ENCODE measurements around the gene ZNF106.

The ZNF106 gene

DNA sequence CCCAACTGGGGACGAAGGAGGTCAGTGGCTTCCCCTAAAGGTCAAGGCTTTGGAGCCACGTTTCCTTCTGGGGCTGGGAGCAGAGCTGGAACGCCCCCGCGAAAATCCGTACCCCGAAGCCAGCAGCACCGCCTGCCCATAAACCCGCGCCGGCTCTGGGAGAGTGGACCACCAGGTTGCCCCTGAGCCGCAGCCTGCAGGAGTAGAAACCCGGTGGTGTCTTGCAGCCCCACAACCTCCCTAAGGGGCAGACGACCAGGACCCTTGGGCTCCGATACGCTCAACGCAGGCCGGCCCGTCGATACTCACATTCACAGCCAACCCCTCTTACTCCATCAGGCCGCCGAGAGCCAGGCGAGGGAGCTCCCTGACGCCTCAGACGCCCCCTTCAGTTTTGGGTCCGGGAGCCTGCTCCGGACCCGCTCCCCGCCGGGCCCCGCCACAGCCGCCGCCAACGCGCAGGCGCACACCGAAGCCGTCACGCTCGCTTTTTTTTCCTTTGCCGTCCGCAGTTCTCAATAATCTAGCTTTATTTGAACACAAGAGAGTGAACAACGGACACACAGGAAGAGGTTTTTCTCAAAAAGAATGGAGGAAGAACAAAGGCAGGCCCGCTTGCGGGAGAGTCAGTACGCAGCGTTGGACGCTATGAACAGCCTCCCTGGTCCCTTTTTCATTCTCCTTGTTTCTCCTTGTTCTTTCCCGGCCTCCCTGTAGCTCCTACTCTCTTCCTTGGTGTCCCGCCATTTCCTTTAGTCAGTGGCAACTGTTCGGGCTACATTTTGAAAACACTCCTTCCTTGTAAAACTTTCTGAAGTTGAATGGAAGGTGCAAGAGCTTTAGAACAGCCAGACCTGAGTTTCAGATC, at the start of gene ZNF106:
TSS of gene ZNF106 (minus strand) at position 471 of the 868 bp plus-strand sequence. CDS start 18,852 bp downstream, outside the sequence.
- peak; percentile 53 to 92 for DNase-seq (ENCODE audit: low read depth in 1 of 2, low spot score in 1 of 2)
- TF ChIP-seq JUND (IDR thresholded peaks at IDR 0.05; ENCODE audit: low read depth), result no peak
- in situ Hi-C loops (cut with HindIII; ENCODE audit: low pct_unique_long_range_greater_than_20kb, low sequenced_read_pairs), result no loop called here

- no peak for TF ChIP-seq JUND (IDR thresholded peaks at IDR 0.05; ENCODE audit: low read depth)
- no peak for DNase-seq (ENCODE audit: low read depth in 1 of 2, low spot score in 1 of 2)
- in situ Hi-C loops (cut with HindIII; ENCODE audit: low pct_unique_long_range_greater_than_20kb, low sequenced_read_pairs), result no loop called here
These were observed 42.3 kb upstream of the ZNF106 start for GRCh38 chr15:42533246-42533645.

GRCh38 chr15:42528970-42529369, 38.0 kb upstream of the ZNF106 start:
- in situ Hi-C loops (cut with HindIII; ENCODE audit: low pct_unique_long_range_greater_than_20kb, low sequenced_read_pairs), result no loop called here
- no peak for TF ChIP-seq JUND (IDR thresholded peaks at IDR 0.05; ENCODE audit: low read depth)
- no peak for DNase-seq (ENCODE audit: low read depth in 1 of 2, low spot score in 1 of 2)

GRCh38 chr15:42523331-42523730, 32.4 kb upstream of the ZNF106 start:
- TF ChIP-seq JUND (IDR thresholded peaks at IDR 0.05; ENCODE audit: low read depth), result no peak
- in situ Hi-C loops (cut with HindIII; ENCODE audit: low pct_unique_long_range_greater_than_20kb, low sequenced_read_pairs), result no loop called here
- DNase-seq (ENCODE audit: low read depth in 1 of 2, low spot score in 1 of 2), result no peak

DNA sequence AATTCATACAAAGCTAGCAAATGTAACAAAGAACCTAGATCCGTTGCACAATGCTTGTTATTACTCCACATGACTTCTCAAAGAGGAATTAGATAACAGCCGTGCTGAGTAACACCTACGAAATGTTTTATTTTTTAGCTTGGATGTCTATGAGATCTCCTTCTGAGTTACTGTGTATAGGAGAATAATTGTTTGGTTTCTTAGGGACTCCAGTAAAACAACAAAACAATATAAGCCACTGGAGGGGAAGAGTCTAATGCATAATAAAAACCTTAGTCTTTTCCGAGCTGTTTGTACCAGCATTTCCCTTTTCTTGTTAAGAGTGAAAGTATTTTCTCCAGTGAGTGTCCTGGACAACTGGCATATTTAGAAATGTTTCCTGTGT, 20.1 kb upstream of the ZNF106 start:
- in situ Hi-C loops (cut with HindIII; ENCODE audit: low pct_unique_long_range_greater_than_20kb, low sequenced_read_pairs), result no loop called here
- DNase-seq (ENCODE audit: low read depth in 1 of 2, low spot score in 1 of 2), result no peak
- no peak for TF ChIP-seq JUND (IDR thresholded peaks at IDR 0.05; ENCODE audit: low read depth)

- no peak for DNase-seq (ENCODE audit: low read depth in 1 of 2, low spot score in 1 of 2)
- no peak for TF ChIP-seq JUND (IDR thresholded peaks at IDR 0.05; ENCODE audit: low read depth)
- in situ Hi-C loops (cut with HindIII; ENCODE audit: low pct_unique_long_range_greater_than_20kb, low sequenced_read_pairs), result no loop called here
These were observed 19.5 kb upstream of the ZNF106 start for GRCh38 chr15:42510258-42511006.

- DNase-seq (ENCODE audit: low read depth in 1 of 2, low spot score in 1 of 2), result no peak
- in situ Hi-C loops (cut with HindIII; ENCODE audit: low pct_unique_long_range_greater_than_20kb, low sequenced_read_pairs), result no loop called here
- no peak for TF ChIP-seq JUND (IDR thresholded peaks at IDR 0.05; ENCODE audit: low read depth)
These were observed 17.3 kb upstream of the ZNF106 start for GRCh38 chr15:42508263-42508690.

DNA sequence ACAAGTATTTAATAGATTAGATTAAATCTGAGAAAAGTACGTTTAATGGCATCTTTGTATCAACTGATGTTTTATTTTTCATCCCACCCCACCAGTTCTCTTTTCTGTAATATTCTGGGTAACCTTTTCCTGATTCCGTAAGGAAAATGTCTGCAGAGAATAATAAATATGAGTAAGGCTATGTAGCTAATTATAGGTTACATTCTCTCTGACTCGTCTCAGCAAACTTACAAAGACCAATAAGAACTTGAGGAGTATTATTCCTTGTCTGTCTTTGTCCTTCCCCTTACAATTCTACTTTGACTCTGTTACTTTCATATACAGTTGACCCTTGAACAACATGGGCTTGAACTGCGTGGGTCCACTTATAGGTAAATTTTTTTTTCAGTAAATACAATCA, 16.6 kb upstream of the ZNF106 start:
- DNase-seq (ENCODE audit: low read depth in 1 of 2, low spot score in 1 of 2), result no peak
- no peak for TF ChIP-seq JUND (IDR thresholded peaks at IDR 0.05; ENCODE audit: low read depth)
- in situ Hi-C loops (cut with HindIII; ENCODE audit: low pct_unique_long_range_greater_than_20kb, low sequenced_read_pairs), result no loop called here

DNA sequence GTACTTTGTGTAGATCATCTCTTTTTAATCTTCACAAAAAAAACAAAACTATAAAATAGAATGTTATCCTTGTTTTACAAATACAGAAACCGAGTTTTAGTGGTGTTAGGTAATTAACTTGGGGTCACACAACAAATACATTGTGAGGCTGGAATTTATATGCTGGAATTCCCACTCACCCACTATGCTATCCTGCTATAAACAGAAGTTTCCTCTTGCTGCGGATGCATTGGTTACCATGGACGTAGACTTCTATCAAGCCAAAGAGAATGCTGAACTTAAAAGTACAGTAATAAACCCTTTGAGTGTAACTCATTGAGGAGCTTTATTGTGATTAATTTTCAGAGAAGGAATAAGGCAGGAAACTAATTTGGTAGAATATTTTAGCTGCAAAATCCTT, 13.7 kb upstream of the ZNF106 start:
- TF ChIP-seq JUND (IDR thresholded peaks at IDR 0.05; ENCODE audit: low read depth), result no peak
- in situ Hi-C loops (cut with HindIII; ENCODE audit: low pct_unique_long_range_greater_than_20kb, low sequenced_read_pairs), result no loop called here
- no peak for DNase-seq (ENCODE audit: low read depth in 1 of 2, low spot score in 1 of 2)

GRCh38 chr15:42503825-42504224, 12.9 kb upstream of the ZNF106 start:
- no peak for DNase-seq (ENCODE audit: low read depth in 1 of 2, low spot score in 1 of 2)
- TF ChIP-seq JUND (IDR thresholded peaks at IDR 0.05; ENCODE audit: low read depth), result no peak
- in situ Hi-C loops (cut with HindIII; ENCODE audit: low pct_unique_long_range_greater_than_20kb, low sequenced_read_pairs), result no loop called here

DNA sequence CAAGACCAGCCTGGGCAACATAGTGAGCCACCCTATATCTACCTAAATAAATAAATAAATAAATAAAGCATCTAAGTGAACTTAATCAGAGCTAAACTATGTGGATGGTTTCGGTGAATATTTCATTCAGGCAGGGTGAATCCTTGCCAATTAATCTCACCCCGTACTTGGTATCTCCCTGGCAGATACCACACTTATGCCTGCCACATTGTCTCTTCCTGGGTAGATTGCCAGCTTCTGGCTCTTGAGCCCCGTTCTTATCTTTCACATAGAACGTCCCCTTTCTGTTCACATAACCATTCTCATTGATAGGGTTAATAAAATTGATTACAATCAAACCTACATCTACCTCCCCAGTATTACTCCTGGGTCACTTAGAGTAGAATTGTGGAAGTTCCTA, 11.5 kb upstream of the ZNF106 start:
- DNase-seq (ENCODE audit: low read depth in 1 of 2, low spot score in 1 of 2), result no peak
- in situ Hi-C loops (cut with HindIII; ENCODE audit: low pct_unique_long_range_greater_than_20kb, low sequenced_read_pairs), result no loop called here
- no peak for TF ChIP-seq JUND (IDR thresholded peaks at IDR 0.05; ENCODE audit: low read depth)

DNA sequence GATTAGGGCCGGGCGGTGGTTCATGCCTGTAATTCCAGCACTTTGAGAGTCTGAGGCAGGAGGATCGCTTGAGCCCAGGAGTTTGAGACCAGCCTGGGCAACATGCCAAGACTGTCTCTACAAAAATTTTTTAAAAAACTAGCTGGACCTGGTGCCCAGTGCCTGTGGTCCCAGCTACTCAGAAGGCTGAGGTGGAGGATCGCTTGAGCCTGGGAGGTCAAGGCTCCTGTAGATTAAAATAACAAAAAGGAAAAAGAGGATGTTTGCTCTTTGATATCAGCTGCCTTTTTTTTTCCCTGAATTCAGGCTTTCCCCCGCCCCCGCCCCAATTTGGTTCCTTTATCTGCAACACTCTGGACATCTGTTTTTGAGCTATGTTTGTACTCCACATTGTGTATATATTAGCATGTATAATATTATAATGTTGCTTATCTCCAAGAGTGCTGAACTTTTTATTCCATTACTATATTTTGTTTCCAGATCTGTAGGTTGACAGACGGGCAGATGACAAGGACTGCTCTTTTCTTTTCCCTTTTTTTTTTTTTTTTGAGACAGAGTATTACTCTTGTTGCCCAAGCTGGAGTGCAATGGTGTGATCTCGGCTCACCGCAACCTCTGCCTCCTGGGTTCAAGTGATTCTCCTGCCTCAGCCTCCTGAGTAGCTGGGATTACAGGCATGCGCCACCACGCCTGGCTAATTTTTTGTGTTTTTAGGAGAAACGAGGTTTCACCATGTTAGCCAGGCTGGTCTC, 9.1 kb upstream of the ZNF106 start:
- in situ Hi-C loops (cut with HindIII; ENCODE audit: low pct_unique_long_range_greater_than_20kb, low sequenced_read_pairs), result no loop called here
- DNase-seq (ENCODE audit: low read depth in 1 of 2, low spot score in 1 of 2), result no peak
- no peak for TF ChIP-seq JUND (IDR thresholded peaks at IDR 0.05; ENCODE audit: low read depth)
